ENCODE data around the gene COL1A1. TPM values are rescaled to one million over a fixed set of nuclear protein-coding genes. Genes with fewer than 3 reads are reported as not detected.

Gene COL1A1
- total RNA-seq, 1 experiment from 2014 or later: 1.4 TPM

DNA sequence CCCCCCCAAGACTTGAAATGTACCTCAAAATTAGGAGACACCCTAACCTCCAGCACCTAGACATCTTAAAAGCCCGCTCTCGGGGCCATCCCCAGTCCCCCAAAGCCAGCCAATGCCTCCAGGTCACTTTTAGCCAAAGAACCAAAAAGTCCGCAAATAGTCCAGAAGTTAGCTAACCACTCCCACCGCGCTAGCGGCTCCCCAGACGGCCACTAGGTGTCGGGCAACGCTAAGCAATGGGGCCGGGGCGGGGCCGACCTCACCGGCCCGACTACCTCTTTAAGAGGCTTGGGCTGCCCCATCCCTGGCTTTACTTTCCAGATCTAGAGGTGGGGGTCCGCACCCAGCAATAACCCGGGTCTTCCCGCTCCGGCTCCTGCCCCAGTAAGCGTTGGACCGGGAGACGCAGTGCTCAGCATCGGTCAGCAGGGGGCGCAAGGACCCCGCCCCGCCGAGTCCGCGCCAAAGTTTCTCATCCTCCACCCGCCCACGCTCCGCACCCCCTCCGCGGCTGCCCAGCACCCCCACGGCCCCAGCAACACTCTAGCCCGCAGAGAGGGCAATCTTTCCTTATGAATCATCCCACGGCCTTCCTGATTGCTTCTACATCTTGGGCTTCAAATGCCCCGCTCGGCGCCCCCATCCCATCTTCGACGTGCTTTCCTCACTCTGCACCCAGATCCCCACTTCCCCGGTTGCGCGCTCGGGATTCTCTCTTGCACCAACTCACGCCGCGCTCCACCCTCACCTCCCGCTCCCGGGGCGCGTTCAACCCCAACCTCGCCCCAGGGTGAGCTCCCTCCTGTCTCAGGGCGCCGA, 765 bp downstream of the COL1A1 start:
- DNase-seq (ENCODE audit: low read depth): peak; percentile 85

- DNase-seq (ENCODE audit: low read depth): peak; percentile 85
These were observed 1.5 kb downstream of the COL1A1 start for GRCh38 chr17:50199803-50200456.

DNA sequence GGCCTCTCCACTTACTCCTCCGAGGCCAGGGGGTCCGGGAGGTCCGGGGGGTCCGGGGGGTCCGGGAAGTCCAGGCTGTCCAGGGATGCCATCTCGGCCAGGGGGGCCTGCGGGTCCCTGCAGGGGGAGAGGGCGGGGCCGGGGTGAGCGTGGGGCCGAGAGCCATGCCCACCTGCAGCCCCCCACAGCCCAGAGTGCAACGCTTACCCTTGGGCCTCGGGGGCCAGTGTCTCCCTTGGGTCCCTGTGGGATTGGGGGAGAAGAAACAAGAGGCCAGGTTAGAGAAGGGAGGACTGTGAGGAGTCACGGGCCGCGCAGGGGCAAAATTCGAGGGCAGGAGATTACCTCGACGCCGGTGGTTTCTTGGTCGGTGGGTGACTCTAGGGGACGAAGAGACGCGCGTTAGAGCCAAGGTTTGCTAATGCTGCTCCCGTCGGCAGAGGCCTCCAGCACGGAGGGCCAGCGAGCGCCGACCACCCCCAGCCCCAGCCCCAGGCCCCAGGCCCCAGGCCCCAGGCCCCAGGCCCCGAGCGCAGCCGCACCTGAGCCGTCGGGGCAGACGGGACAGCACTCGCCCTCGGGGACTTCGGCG, 2.1 kb downstream of the COL1A1 start:
- DNase-seq (ENCODE audit: low read depth): no peak

GRCh38 chr17:50198026-50198669, 3.3 kb downstream of the COL1A1 start:
- peak; percentile 72 for DNase-seq (ENCODE audit: low read depth)

- peak; percentile 42 for DNase-seq (ENCODE audit: low read depth)
These were observed 4.6 kb downstream of the COL1A1 start for GRCh38 chr17:50196826-50197225.

DNA sequence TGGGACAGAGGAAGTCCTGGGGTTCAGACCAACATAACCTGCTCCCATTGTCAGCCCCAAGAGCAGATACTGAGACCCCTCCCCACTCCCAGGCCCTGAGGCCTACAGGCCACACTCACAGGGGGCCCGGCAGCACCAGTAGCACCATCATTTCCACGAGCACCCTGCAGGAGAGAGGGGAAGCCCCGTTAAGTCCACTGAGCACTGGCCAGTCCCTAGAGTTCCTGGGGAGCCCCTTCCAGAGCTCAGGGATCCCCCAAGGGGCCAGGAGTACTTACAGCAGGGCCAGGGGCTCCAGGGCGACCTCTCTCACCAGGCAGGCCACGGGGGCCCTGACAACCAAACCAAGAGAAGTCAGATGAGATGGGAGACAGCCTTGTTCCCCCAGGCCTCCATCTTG, 5.4 kb downstream of the COL1A1 start:
- DNase-seq (ENCODE audit: low read depth): no peak

DNA sequence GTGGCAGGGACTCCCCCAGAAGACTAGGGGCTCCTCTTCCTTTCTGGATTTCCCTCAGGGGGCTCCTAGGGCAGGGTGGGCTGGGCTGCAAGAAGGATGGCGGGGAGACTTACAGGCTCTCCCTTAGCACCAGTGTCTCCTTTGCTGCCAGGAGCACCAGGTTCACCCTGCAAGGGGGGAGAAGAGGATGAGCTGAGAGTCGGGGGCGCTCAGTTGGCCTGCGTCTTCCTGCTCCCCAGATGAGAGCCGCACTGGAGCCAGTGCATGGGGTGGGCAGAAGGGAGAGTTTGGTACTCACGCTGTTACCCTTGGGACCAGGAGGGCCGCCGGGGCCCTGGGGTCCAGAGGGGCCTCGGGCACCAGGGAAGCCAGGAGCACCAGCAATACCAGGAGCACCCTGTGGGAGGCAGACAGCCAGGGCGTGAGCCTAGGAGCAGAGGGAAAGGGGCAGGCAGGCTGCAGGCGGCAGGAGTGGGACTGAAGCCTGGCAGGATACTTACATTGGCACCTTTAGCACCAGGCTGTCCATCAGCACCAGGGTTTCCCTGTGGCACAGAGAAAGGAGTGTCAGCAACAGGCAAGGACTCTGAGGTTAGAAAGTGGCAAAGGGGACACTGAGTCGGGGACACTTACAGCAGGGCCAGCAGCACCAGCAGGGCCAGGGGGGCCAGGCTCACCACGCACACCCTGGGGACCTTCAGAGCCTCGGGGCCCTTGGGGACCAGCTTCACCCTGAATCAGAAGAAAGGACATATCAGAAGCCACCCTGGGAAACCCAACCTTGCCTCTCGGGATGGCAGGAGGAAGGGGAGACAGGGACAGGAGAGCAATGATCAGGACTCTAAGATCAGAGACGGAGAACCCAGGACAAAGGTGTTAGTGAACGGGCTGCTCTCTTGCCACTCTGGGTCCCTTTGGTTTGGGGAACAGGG, 6.2 kb downstream of the COL1A1 start:
- no peak for DNase-seq (ENCODE audit: low read depth)

- no peak for DNase-seq (ENCODE audit: low read depth)
These were observed 7.1 kb downstream of the COL1A1 start for GRCh38 chr17:50194140-50194933.

DNA sequence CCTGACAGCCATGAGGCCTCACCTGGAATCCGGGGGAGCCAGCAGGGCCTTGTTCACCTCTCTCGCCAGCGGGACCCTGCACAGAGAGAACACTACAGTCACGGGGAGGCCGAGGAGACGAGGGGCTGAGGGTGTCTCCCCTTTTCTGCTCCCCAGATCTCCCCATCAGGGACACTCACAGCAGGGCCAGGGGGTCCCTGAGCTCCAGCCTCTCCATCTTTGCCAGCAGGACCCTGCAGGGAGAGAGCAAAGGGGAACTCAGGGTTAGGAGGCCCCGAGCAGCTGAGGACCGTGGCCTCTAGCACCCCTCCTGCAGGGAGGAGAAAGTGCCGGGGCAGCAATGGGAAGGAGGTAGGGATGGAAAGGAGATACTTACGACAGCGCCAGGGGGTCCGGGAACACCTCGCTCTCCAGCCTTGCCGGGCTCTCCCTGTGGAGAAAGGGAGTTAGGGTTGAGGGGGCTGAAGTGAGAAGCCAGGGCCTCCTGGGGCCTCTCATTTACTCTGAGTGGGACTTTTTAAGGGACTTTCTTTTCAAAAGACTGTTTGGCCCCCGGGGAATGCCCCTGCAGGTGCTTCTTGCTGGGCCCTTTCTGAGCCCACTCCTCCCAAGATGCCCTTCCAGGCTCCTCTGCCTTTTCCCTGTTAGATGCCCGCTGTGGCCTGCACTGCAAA, 8.7 kb downstream of the COL1A1 start:
- no peak for DNase-seq (ENCODE audit: low read depth)

GRCh38 chr17:50192144-50192617, 9.2 kb downstream of the COL1A1 start:
- no peak for DNase-seq (ENCODE audit: low read depth)

- DNase-seq (ENCODE audit: low read depth): no peak
These were observed 9.9 kb downstream of the COL1A1 start for GRCh38 chr17:50191359-50192143.

- DNase-seq (ENCODE audit: low read depth): no peak
These were observed 10.7 kb downstream of the COL1A1 start for GRCh38 chr17:50190603-50191358.

DNA sequence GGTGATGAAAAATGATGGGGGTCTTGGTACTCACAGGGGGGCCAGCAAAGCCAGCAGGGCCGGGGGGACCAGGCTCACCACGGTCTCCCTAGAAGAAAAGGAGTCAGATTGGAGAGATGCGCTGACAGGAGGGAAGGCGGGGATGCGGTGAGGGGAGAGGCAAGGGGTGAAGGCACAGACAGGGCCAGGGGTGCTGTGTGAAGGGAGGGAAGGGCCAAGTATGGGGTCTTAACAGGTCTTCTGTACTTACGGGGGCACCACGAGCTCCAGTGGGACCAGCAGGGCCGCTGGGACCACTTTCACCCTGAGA, 11.2 kb downstream of the COL1A1 start:
- DNase-seq (ENCODE audit: low read depth): no peak

- no peak for DNase-seq (ENCODE audit: low read depth)
These were observed 11.7 kb downstream of the COL1A1 start for GRCh38 chr17:50189550-50190292.

GRCh38 chr17:50188921-50189549, 12.4 kb downstream of the COL1A1 start:
- no peak for DNase-seq (ENCODE audit: low read depth)

GRCh38 chr17:50188531-50188920, 12.9 kb downstream of the COL1A1 start:
- no peak for DNase-seq (ENCODE audit: low read depth)
